WERI-Rb-1 (cell line): Measurements from ENCODE around the gene ZRANB2.

Experiments used
- DNase-seq: peaks from one replicate; pipeline ENCODE4 v3.0.0-alpha.2; 2020
- H3K27ac ChIP-seq: fragments of 250-450 bp; sonication (Bioruptor Pico); 2 replicates; pipeline ENCODE4 v1.5.1; 2020; ENCODE audit warnings: mild to moderate bottlenecking, moderate library complexity
- H3K27me3 ChIP-seq: fragments of 250-450 bp; sonication (Bioruptor Pico); 2 replicates; pipeline ENCODE4 v1.5.1; 2021; ENCODE audit warnings: mild to moderate bottlenecking, low read depth, moderate library complexity; ENCODE audit not compliant: insufficient read depth, severe bottlenecking
- H3K36me3 ChIP-seq: fragments of 250-450 bp; sonication (Bioruptor Pico); 2 replicates; pipeline ENCODE4 v1.5.1; 2020; ENCODE audit warnings: mild to moderate bottlenecking, moderate library complexity
- H3K4me3 ChIP-seq: 2 replicates; pipeline ENCODE4 v1.5.1; 2011; ENCODE audit warnings: low read depth, mild to moderate bottlenecking, control low read depth, low read length
- H3K9me3 ChIP-seq: fragments of 250-450 bp; sonication (Bioruptor Pico); 2 replicates; pipeline ENCODE4 v1.5.1; 2021; ENCODE audit warnings: mild to moderate bottlenecking, moderate library complexity; ENCODE audit not compliant: severe bottlenecking
- TF ChIP-seq, protein P1 (sequence below): IDR thresholded peaks from 2 replicates; pipeline ENCODE4 v1.5.1; 2011; ENCODE audit warnings: low read depth, mild to moderate bottlenecking, control low read depth, inconsistent platforms, low read length

ZRANB2 gene

DNA sequence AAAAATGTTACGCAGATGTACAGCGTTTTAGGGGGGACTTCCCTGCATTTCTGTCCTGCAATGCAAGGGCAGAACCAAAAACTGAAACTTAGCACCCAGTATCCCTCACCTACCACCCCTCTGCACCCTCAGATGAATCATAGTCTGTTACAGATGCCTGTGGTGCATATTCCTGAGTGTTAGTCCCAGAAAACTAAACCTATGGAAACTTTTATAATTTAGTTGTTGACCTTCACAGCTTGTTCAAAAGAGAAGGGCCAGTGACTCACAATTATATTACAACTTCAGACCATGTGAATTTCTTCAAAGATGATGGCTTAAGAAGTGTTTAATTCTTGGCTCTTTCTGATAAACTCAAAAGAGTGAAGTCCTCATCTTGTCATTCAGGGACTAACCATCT, 39.0 kb downstream of the ZRANB2 start:
- Histone ChIP-seq H3K4me3 (no peak overlapping the region), H3K36me3 (no peaks in the 10 kb centered on the region), H3K27me3 (peaks cover 14% of the 10 kb centered on the region), H3K27ac (no peak overlapping the region), H3K9me3 (no peaks in the 10 kb centered on the region)
- DNase-seq: no peak
- TF ChIP-seq, protein P1, sequence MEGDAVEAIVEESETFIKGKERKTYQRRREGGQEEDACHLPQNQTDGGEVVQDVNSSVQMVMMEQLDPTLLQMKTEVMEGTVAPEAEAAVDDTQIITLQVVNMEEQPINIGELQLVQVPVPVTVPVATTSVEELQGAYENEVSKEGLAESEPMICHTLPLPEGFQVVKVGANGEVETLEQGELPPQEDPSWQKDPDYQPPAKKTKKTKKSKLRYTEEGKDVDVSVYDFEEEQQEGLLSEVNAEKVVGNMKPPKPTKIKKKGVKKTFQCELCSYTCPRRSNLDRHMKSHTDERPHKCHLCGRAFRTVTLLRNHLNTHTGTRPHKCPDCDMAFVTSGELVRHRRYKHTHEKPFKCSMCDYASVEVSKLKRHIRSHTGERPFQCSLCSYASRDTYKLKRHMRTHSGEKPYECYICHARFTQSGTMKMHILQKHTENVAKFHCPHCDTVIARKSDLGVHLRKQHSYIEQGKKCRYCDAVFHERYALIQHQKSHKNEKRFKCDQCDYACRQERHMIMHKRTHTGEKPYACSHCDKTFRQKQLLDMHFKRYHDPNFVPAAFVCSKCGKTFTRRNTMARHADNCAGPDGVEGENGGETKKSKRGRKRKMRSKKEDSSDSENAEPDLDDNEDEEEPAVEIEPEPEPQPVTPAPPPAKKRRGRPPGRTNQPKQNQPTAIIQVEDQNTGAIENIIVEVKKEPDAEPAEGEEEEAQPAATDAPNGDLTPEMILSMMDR: no peak

DNA sequence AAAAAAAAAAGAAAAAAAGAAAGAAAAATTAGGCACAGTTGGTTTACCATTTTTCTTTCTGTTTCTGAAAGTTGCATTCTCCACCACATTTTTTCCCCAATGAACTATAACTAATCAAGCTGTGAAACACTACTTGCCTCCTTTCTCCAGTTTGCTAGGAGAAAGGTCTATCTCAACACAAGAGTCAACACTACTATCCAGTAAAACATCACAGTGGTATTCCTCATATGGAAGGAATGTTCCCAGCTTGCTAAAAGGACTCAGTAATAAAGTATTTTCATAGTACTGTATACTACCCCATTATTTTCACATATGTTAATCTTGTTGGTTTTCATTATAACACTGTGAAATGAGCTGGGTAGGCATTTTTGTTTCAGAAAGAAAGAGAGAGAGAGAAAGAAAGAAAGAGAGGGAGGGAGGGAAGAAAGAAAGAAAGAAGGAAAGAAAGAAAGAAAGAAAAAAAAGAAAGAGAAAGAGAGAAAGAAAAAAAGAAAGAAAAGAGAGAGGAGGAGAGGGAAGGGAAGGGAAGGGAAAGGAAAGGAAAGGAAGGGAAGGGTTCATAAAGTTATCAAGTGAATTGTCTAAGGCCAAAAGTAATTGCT, 41.1 kb downstream of the ZRANB2 start:
- Histone ChIP-seq H3K36me3 (no peaks in the 10 kb centered on the region), H3K4me3 (no peak overlapping the region), H3K9me3 (no peaks in the 10 kb centered on the region), H3K27me3 (peaks cover 8% of the 10 kb centered on the region), H3K27ac (no peak overlapping the region)
- no peak for DNase-seq
- TF ChIP-seq, protein P1: no peak

DNA sequence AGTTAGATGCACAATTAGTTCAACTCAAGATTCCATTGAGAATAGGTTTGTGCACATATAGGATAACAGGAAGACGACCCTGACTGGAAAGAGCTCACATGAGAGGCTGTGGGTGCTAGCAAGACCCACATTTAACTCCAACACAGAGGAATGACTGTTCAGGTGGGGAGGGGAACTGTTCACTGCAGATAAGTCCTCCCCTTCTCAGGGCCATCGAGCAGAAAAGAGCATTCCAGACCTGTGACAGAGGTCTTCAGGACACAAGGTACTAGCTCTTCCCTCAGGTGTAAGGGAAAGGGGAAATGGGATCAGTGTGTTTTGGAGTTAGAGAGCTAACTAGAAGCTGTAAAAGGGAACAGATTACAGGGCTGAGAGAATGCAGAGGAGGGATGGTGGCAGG, 41.9 kb downstream of the ZRANB2 start:
- H3K27me3 ChIP-seq: peaks cover 8% of the 10 kb centered on the region
- H3K9me3 ChIP-seq: no peaks in the 10 kb centered on the region
- TF ChIP-seq, protein P1: no peak
- H3K36me3 ChIP-seq: no peaks in the 10 kb centered on the region
- no peak overlapping the region for H3K27ac ChIP-seq
- no peak overlapping the region for H3K4me3 ChIP-seq
- no peak for DNase-seq

DNA sequence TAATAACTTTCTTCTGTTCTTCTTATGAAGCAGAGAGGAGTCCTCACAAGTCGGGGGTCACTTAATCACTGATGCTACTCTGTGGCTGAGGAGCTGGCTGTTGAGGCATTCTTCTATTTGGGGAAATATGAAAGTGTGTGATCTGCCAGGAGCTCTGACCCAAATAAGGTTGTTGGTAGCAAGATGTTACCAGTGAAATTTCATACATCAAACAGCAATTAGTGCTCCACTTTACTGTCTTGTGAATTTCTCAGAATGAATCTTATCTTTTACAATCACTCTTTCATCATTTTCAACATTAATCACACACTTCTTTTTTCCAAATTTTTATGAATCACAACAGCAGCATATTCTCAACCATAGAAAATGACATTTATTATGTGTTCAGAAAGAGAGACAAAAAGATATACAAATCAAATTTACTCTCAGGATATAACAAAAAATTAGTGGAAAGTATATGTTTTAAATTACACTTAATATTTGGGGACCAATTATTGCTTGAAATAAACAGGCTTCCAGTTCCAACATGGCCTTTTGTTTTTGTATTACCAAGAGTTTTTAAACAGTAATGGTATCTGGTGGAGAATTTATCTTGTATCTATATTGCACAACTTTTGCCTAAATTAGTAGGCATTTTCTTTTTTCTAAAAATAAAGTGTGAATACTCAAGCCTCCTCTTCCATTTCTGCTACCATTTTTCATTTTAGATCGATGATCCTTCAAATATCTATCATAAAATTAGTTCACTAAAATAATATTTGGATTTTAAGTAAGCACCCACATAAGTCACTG, 42.8 kb downstream of the ZRANB2 start:
- TF ChIP-seq, protein P1: no peak
- Histone ChIP-seq H3K27me3 (peaks cover 8% of the 10 kb centered on the region), H3K36me3 (no peaks in the 10 kb centered on the region), H3K4me3 (no peak overlapping the region), H3K27ac (no peak overlapping the region), H3K9me3 (no peaks in the 10 kb centered on the region)
- DNase-seq: no peak

DNA sequence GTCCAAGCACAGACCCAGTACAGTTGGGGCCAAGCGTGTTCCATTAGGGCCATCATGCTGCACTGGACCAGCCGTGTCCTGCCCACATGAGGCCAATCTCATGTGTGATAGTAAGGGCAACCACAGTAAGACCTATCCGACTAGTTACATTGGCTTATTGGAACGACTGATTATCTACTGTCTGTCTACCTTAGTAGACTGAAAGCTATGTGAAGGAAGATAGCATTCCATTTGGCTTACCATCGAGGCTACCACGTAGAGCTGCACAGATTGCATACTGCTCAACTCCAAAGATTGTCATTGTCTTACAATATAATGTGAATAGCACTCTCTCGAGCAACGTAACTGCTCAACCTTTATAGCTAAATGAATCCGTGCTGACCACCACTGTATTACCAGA, 43.8 kb downstream of the ZRANB2 start:
- TF ChIP-seq, protein P1: no peak
- no peak overlapping the region for H3K4me3 ChIP-seq
- no peak overlapping the region for H3K27ac ChIP-seq
- H3K9me3 ChIP-seq: no peaks in the 10 kb centered on the region
- no peak for DNase-seq
- peaks cover 8% of the 10 kb centered on the region for H3K27me3 ChIP-seq
- H3K36me3 ChIP-seq: no peaks in the 10 kb centered on the region

DNA sequence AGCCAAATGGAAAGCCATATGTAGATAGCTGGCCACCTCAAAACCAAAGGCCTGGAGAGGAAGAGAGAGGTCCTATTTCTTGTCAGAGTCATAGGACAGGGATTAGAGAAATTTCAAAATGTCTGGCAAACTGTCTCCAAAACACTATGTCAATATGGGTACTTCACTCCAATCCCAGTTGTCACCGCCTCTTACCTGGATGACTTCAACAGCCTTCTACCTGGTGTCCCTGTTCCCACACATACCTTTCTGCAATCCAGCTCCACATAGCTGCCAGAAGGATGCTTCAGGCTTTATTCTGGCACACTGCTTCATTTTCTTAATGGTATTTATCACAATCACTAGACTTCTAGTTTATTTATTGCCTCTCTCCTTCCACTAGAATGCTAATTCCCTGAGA, 47.7 kb downstream of the ZRANB2 start:
- Histone ChIP-seq H3K27me3 (peaks cover 6% of the 10 kb centered on the region), H3K9me3 (no peaks in the 10 kb centered on the region), H3K4me3 (no peak overlapping the region), H3K36me3 (no peaks in the 10 kb centered on the region), H3K27ac (no peak overlapping the region)
- TF ChIP-seq, protein P1: no peak
- no peak for DNase-seq
